IMR-90 (cell line): ENCODE data around the gene DISC1. TPM values are rescaled to one million over a fixed set of nuclear protein-coding genes. Genes with fewer than 3 reads are reported as not detected.

Experiments
- ATAC-seq: fragments of 200-7000 bp; cut with Tn5 transposase; 2 replicates; pipeline ENCODE4 v1.9.1; 2020; ENCODE audit warnings: low read depth, mild to moderate bottlenecking, moderate library complexity
- BruUV-seq: library from RNA; stranded (reverse); fragments of 400-500 nt; replicated peaks from 2 replicates; lab custom pipeline; 2021; lab: Mats Ljungman, UMichigan
- CTCF ChIA-PET: fragments of 300-600 bp; formaldehyde crosslinking; extraction: SDS; loops from one replicate; lab custom pipeline; 2021; ENCODE audit warnings: antibody characterized with exemption; lab: Yijun Ruan, JAX
- POLR2A ChIA-PET: fragments of 300-600 bp; sonication (Branson Sonifier 250); formaldehyde crosslinking; loops from one replicate; lab custom pipeline; 2022; ENCODE audit warnings: antibody characterized with exemption; ENCODE audit not compliant: unreplicated experiment; lab: Charles Lee
- DNase-seq: peaks from one replicate; pipeline ENCODE4 v3.0.0; 2013
- H2AFZ ChIP-seq: replicated peaks from 2 replicates; pipeline ENCODE3; 2013; ENCODE audit warnings: low read length, mild to moderate bottlenecking; ENCODE audit not compliant: poor library complexity
- H2AK5ac ChIP-seq: 2 replicates; pipeline ENCODE4 v1.6.1; 2013; ENCODE audit warnings: low read depth, low read length, inconsistent platforms
- H2AK9ac ChIP-seq: replicated peaks from 2 replicates; pipeline ENCODE3; 2013; ENCODE audit warnings: mild to moderate bottlenecking, low read depth, low read length, moderate library complexity; ENCODE audit not compliant: poor library complexity
- H2BK120ac ChIP-seq: 2 replicates; pipeline ENCODE4 v1.6.1; 2013; ENCODE audit warnings: low read depth, low read length, inconsistent platforms
- H2BK15ac ChIP-seq: 3 replicates; pipeline ENCODE4 v1.6.1; 2013; ENCODE audit warnings: low read depth, low read length, inconsistent platforms
- H2BK20ac ChIP-seq: 2 replicates; pipeline ENCODE4 v1.6.1; 2013; ENCODE audit warnings: low read depth, mild to moderate bottlenecking, inconsistent platforms, low read length, moderate library complexity
- H2BK5ac ChIP-seq: 2 replicates; pipeline ENCODE4 v1.6.1; 2013; ENCODE audit warnings: mild to moderate bottlenecking, low read depth, low read length, inconsistent platforms; ENCODE audit not compliant: poor library complexity, severe bottlenecking
- H3K14ac ChIP-seq: replicated peaks from 2 replicates; pipeline ENCODE4 v1.6.1; 2013; ENCODE audit warnings: low read depth, low read length, inconsistent platforms
- H3K18ac ChIP-seq: 2 replicates; pipeline ENCODE4 v1.6.1; 2013; ENCODE audit warnings: low read depth, low read length, control low read depth
- H3K23ac ChIP-seq: 2 replicates; pipeline ENCODE4 v1.6.1; 2013; ENCODE audit warnings: low read depth, low read length, inconsistent platforms
- H3K27ac ChIP-seq: 2 replicates; pipeline ENCODE4 v1.5.1; 2013; ENCODE audit warnings: mild to moderate bottlenecking, control low read depth, low read length; ENCODE audit not compliant: insufficient read depth
- H3K27me3 ChIP-seq: 2 replicates; pipeline ENCODE4 v1.6.1; 2013; ENCODE audit warnings: low read length; ENCODE audit not compliant: control insufficient read depth, insufficient read depth
- H3K36me3 ChIP-seq: 2 replicates; pipeline ENCODE4 v1.6.1; 2013; ENCODE audit warnings: low read length, mixed read lengths; ENCODE audit not compliant: control insufficient read depth, insufficient read depth
- H3K4ac ChIP-seq: 2 replicates; pipeline ENCODE4 v1.6.1; 2013; ENCODE audit warnings: low read depth, low read length, inconsistent platforms
- H3K4me1 ChIP-seq: 2 replicates; pipeline ENCODE4 v1.6.1; 2013; ENCODE audit warnings: low read length, mixed read lengths; ENCODE audit not compliant: control insufficient read depth, insufficient read depth
- H3K4me2 ChIP-seq: 2 replicates; pipeline ENCODE4 v1.6.1; 2013; ENCODE audit warnings: low read depth, mild to moderate bottlenecking, control low read depth, low read length, moderate library complexity
- H3K4me3 ChIP-seq: 2 replicates; pipeline ENCODE4 v1.5.1; 2013; ENCODE audit warnings: low read depth, mild to moderate bottlenecking, control low read depth, low read length, moderate library complexity; ENCODE audit not compliant: insufficient read depth
- H3K56ac ChIP-seq: 2 replicates; pipeline ENCODE4 v1.6.1; 2013; ENCODE audit warnings: low read length, inconsistent platforms; ENCODE audit not compliant: insufficient read depth; ENCODE audit errors: extremely low read depth
- H3K79me1 ChIP-seq, 2 experiments: 2 replicates each; pipeline ENCODE4 v1.6.1; 2013; ENCODE audit warnings: low read length in 2 of 2, inconsistent platforms in 1 of 2, low read depth in 1 of 2
- H3K9ac ChIP-seq: 2 replicates; pipeline ENCODE4 v1.6.1; 2013; ENCODE audit warnings: low read depth, low read length, control low read depth
- H3K9me1 ChIP-seq: 2 replicates; pipeline ENCODE4 v1.6.1; 2013; ENCODE audit warnings: low read length, inconsistent platforms; ENCODE audit not compliant: insufficient read depth
- H3K9me3 ChIP-seq: 2 replicates; pipeline ENCODE4 v1.6.1; 2013; ENCODE audit warnings: low read length; ENCODE audit not compliant: control insufficient read depth, insufficient read depth
- H4K20me1 ChIP-seq: 2 replicates; pipeline ENCODE4 v1.6.1; 2013; ENCODE audit warnings: low read length, inconsistent platforms; ENCODE audit not compliant: insufficient read depth
- H4K5ac ChIP-seq: 2 replicates; pipeline ENCODE4 v1.6.1; 2013; ENCODE audit warnings: mild to moderate bottlenecking, low read depth, low read length, control low read depth
- H4K8ac ChIP-seq, 2 experiments: 2 replicates each; pipeline ENCODE4 v1.6.1; 2013; ENCODE audit warnings: low read depth in 2 of 2, low read length in 2 of 2, control low read depth in 1 of 2, inconsistent platforms in 1 of 2
- H4K91ac ChIP-seq: 2 replicates; pipeline ENCODE4 v1.6.1; 2013; ENCODE audit warnings: low read depth, low read length, inconsistent platforms; ENCODE audit not compliant: insufficient read depth
- CEBPB ChIP-seq: IDR thresholded peaks from 2 replicates; pipeline ENCODE4 v1.6.1; 2012; ENCODE audit warnings: low read depth, low read length, improper control_type of control experiment
- FOS ChIP-seq: fragments of 150-350 bp; IDR thresholded peaks from 2 replicates; pipeline ENCODE4 v1.6.1; 2016; ENCODE audit warnings: low read depth, low read length
- WGBS, 2 experiments: methylation state at CpG; one replicate each; pipeline versions ENCODE4 v1.1.5 to v1.1.7; 2013; ENCODE audit warnings: missing lambda C conversion rate in 2 of 2; ENCODE audit not compliant: insufficient read length in 1 of 2; ENCODE audit errors: extremely low coverage in 2 of 2; 5-methylcytosine and 5-hydroxymethylcytosine counted together
- dilution Hi-C: fragments of 300-500 bp; cut with HindIII; formaldehyde crosslinking; loops from one replicate; pipeline ENCODE4 v1.14.3; 2018; ENCODE audit warnings: low sequenced_read_pairs; ENCODE audit not compliant: unreplicated experiment
- in situ Hi-C: fragments of 300-500 bp; cut with MboI; formaldehyde crosslinking; loops from 3 replicates; pipeline ENCODE4 v1.14.3; 2019; ENCODE audit warnings: low sequenced_read_pairs, inconsistent platforms, mixed read lengths
- intact Hi-C: fragments of 100-400 bp; cut with micrococcal nuclease; formaldehyde crosslinking; loops from 2 replicates; pipeline ENCODE4 v1.10.0; 2022
- polyA plus RNA-seq, 3 experiments: library from polyadenylated mRNA; depleted of rRNA; stranded (reverse); fragments of >200 nt; gene quantifications; 2 replicates each; pipeline ENCODE4 v1.2.3, GENCODE V29; 2012; ENCODE audit warnings: low replicate concordance in 1 of 3
- total RNA-seq: library from RNA; depleted of rRNA; stranded (reverse); fragments of >200 nt; gene quantifications from 2 replicates; pipeline ENCODE4 v1.2.3, GENCODE V29; 2012

The DISC1 gene
- total and polyA plus RNA-seq, 2 of the 4 experiments (the other 2 are of a cell fraction), result 2.2 to 7.0 TPM

GRCh38 chr1:231799363-231799986, 172.9 kb downstream of the DISC1 start:
- CTCF ChIA-PET, result no interaction called here
- POLR2A ChIA-PET, result no interaction called here
- peak; percentile 60 for DNase-seq

More at GRCh38 chr1:231799363-231799986, 172.9 kb downstream of the DISC1 start:
- Histone ChIP-seq H3K4me2 (no peak overlapping the region), H2AK9ac (no peak overlapping the region), H4K91ac (no peak overlapping the region), H3K4me3 (no peak overlapping the region), H3K27me3 (no peaks in the 10 kb centered on the region), H2BK120ac (no peak overlapping the region), H3K4me1 (no peaks in the 10 kb centered on the region), H3K27ac (no peak overlapping the region), H3K9me3 (no peaks in the 10 kb centered on the region), H4K8ac (no peak overlapping the region), H2BK20ac (no peak overlapping the region), H2BK15ac (no peak overlapping the region), H3K9ac (no peak overlapping the region), H3K79me1 (no peaks in the 10 kb centered on the region), H3K36me3 (no peaks in the 10 kb centered on the region), H3K18ac (no peak overlapping the region), H3K23ac (no peak overlapping the region), H3K14ac (no peak overlapping the region), H4K5ac (no peak overlapping the region), H2AK5ac (no peak overlapping the region), H3K4ac (no peak overlapping the region), H3K56ac (no peak overlapping the region), H4K20me1 (no peaks in the 10 kb centered on the region), H2AFZ (no peak overlapping the region), H3K9me1 (no peaks in the 10 kb centered on the region), H2BK5ac (no peak overlapping the region)
- dilution Hi-C loops, result no loop called here
- TF ChIP-seq FOS (no peak), CEBPB (peak; percentile 29; the same call in 1 of the 2 replicates)
- peak; percentile 59 for ATAC-seq
- BruUV-seq, result no TSS peak
- intact Hi-C loops, result no loop called here
- WGBS, 2 experiments, result 34% methylated on average over 3 of the region's 6 CpGs; no CpG with 5 or more reads in 1 of the 2 experiments
- in situ Hi-C loops, result no loop called here
